Measurements from ENCODE around the gene RNF123.

Gene RNF123

GRCh38 chr3:49689046-49689907, at the start of gene RNF123, which contains the start of gene MST1:
Gene RNF123, plus strand, starts transcription at chr3:49689557. Its CDS starts 1,609 bp downstream, at chr3:49691166.
Gene MST1, minus strand, starts transcription at chr3:49689474. Its CDS starts 783 bp downstream, at chr3:49688691.
- DNase-seq (ENCODE audit: extremely low read depth in 1 of 2, low read depth in 1 of 2) = peak; percentile 81 to 91

GRCh38 chr3:49641292-49641691, 48.1 kb upstream of the RNF123 start:
- DNase-seq (ENCODE audit: extremely low read depth in 1 of 2, low read depth in 1 of 2) = no peak

- DNase-seq (ENCODE audit: extremely low read depth in 1 of 2, low read depth in 1 of 2) = no peak
These were observed 47.2 kb upstream of the RNF123 start for GRCh38 chr3:49641921-49642707.

GRCh38 chr3:49642708-49643145, 46.6 kb upstream of the RNF123 start:
- DNase-seq (ENCODE audit: extremely low read depth in 1 of 2, low read depth in 1 of 2) = no peak

GRCh38 chr3:49644684-49645083, 44.7 kb upstream of the RNF123 start:
- no peak for DNase-seq (ENCODE audit: extremely low read depth in 1 of 2, low read depth in 1 of 2)

- no peak for DNase-seq (ENCODE audit: extremely low read depth in 1 of 2, low read depth in 1 of 2)
These were observed 43.1 kb upstream of the RNF123 start for GRCh38 chr3:49646236-49646635.

GRCh38 chr3:49647741-49648140, 41.6 kb upstream of the RNF123 start:
- no peak for DNase-seq (ENCODE audit: extremely low read depth in 1 of 2, low read depth in 1 of 2)

GRCh38 chr3:49648354-49649019, 40.9 kb upstream of the RNF123 start:
- DNase-seq (ENCODE audit: extremely low read depth in 1 of 2, low read depth in 1 of 2) = no peak

GRCh38 chr3:49649576-49649975, 39.8 kb upstream of the RNF123 start:
- no peak for DNase-seq (ENCODE audit: extremely low read depth in 1 of 2, low read depth in 1 of 2)

GRCh38 chr3:49650177-49650576, 39.2 kb upstream of the RNF123 start:
- DNase-seq (ENCODE audit: extremely low read depth in 1 of 2, low read depth in 1 of 2) = no peak

- DNase-seq (ENCODE audit: extremely low read depth in 1 of 2, low read depth in 1 of 2) = no peak
These were observed 38.7 kb upstream of the RNF123 start for GRCh38 chr3:49650637-49651036.

GRCh38 chr3:49652218-49652902, 37.0 kb upstream of the RNF123 start:
- no peak for DNase-seq (ENCODE audit: extremely low read depth in 1 of 2, low read depth in 1 of 2)

GRCh38 chr3:49652903-49653415, 36.4 kb upstream of the RNF123 start:
- no peak for DNase-seq (ENCODE audit: extremely low read depth in 1 of 2, low read depth in 1 of 2)

- DNase-seq (ENCODE audit: extremely low read depth in 1 of 2, low read depth in 1 of 2) = no peak
These were observed 35.7 kb upstream of the RNF123 start for GRCh38 chr3:49653621-49654020.

- DNase-seq (ENCODE audit: extremely low read depth in 1 of 2, low read depth in 1 of 2) = no peak
These were observed 35.1 kb upstream of the RNF123 start for GRCh38 chr3:49654176-49654825.

- DNase-seq (ENCODE audit: extremely low read depth in 1 of 2, low read depth in 1 of 2) = no peak
These were observed 34.3 kb upstream of the RNF123 start for GRCh38 chr3:49654955-49655556.

GRCh38 chr3:49655731-49656285, 33.5 kb upstream of the RNF123 start:
- DNase-seq (ENCODE audit: extremely low read depth in 1 of 2, low read depth in 1 of 2) = no peak

- no peak for DNase-seq (ENCODE audit: extremely low read depth in 1 of 2, low read depth in 1 of 2)
These were observed 32.7 kb upstream of the RNF123 start for GRCh38 chr3:49656541-49657112.

Data from activated CD8-positive, alpha-beta memory T cell treated with anti-CD3 and anti-CD28 coated beads for 1 hour (primary cell).